ENCODE measurements around the gene TNFSF12.

DNA sequence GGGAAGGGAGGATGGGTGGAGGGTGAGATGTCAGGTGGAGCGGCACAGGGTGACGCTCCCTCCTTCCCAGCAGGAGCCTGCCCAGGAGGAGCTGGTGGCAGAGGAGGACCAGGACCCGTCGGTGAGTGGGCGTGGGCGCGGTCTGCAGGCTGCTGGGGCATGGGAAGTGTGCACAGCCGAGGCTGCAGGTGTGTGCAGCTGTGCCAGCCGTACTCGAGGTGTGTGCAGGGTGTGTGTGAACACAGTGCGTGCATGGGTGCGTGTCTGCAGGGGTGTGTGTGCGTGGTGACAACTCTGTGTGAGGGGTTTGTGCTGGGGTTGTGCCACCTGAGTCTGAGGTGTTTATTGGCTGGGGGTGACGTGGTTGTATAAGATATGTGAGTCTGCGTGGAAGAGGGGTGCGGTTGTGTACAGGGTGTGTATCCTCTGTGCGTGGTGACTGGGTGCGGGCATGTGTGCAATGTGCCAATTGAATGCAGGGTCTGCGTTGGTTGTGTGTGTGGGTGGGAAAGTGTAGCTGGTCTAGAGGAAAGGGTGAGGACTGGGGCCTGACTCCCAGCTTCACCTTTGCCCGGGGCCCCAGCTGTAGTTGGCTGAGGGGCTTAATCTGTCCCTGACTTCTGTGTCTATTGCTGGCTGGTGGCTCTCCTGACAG lies 670 bp downstream of the TNFSF12 start:
- TF ChIP-seq CTCF (IDR thresholded peaks at IDR 0.05), result no peak
- TF ChIP-seq POLR2A (IDR thresholded peaks at IDR 0.05), result no peak
